HTERT RPE-1 (cell line): ENCODE results near the gene APBB1.

ENCODE experiments used
- in situ Hi-C: fragments of 300-500 bp; cut with MboI; formaldehyde crosslinking; loops from 4 replicates; pipeline ENCODE4 v1.14.3; 2020; ENCODE audit warnings: low sequenced_read_pairs

APBB1 gene

GRCh38 chr11:6353367-6353987 is 65.4 kb downstream of the APBB1 start:
- in situ Hi-C loops, result no loop called here

GRCh38 chr11:6351782-6352382 is 67.0 kb downstream of the APBB1 start:
- in situ Hi-C loops, result no loop called here

- in situ Hi-C loops, result no loop called here
These were observed 68.4 kb downstream of the APBB1 start for GRCh38 chr11:6350486-6350885.

GRCh38 chr11:6350043-6350442 is 68.9 kb downstream of the APBB1 start:
- in situ Hi-C loops, result no loop called here

DNA sequence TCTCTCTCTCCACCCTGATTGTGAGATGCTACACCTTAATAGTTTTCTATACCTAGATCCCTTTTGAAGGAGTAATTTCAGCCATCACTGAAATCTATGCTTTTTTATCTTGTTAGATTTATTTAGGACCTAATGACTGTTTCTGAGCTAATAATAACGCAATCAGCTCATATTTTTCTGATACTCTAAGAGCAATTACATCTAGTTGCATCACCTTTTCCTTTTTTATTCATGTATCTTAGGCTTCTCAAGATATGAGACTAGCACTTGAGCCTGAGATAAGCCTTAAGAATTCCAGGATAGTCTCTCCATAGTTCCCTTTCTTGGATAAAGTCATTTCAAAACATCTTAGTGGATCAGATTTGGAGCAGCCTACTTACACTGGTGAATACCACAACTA is 73.5 kb downstream of the APBB1 start:
- in situ Hi-C loops, result no loop called here
